H1 (cell line): ENCODE results near the gene GEMIN7. TPM values are rescaled to one million over a fixed set of nuclear protein-coding genes. Genes with fewer than 3 reads are reported as not detected.

Source experiments
- HDAC2 ChIP-seq, 2 experiments: fragments of 300-600 bp in 1 of 2; sonication (generic) in 1 of 2; IDR thresholded peaks; 2 replicates each; pipeline ENCODE4 v1.6.1; 2011 to 2012; ENCODE audit warnings: low read depth in 2 of 2, low read length in 2 of 2, mild to moderate bottlenecking in 2 of 2, moderate library complexity in 2 of 2, borderline replicate concordance in 1 of 2, inconsistent platforms in 1 of 2
- MAX ChIP-seq: IDR thresholded peaks from 2 replicates; pipeline ENCODE4 v1.6.1; 2012; ENCODE audit warnings: inconsistent platforms
- POLR2A ChIP-seq, 2 experiments: IDR thresholded peaks; 1 replicate in 1 of 2; 2 replicates in 1 of 2; pipeline ENCODE4 v1.6.1; 2011; ENCODE audit warnings: low read depth in 2 of 2, low read length in 2 of 2, mild to moderate bottlenecking in 2 of 2; ENCODE audit errors: control extremely low read depth in 1 of 2
- RBBP5 ChIP-seq: IDR thresholded peaks from 2 replicates; pipeline ENCODE4 v1.7.1; 2012; ENCODE audit warnings: low read depth, mild to moderate bottlenecking, inconsistent platforms, low read length, moderate library complexity, borderline replicate concordance
- SIN3A ChIP-seq, 2 experiments: IDR thresholded peaks in 1 of 2; conservative IDR thresholded peaks in 1 of 2; 2 replicates each; pipeline ENCODE4 v1.6.1; 2011 to 2012; ENCODE audit warnings: low read length in 2 of 2, improper control_type of control experiment in 1 of 2, low read depth in 1 of 2, mild to moderate bottlenecking in 1 of 2
- YY1 ChIP-seq: IDR thresholded peaks from 2 replicates; pipeline ENCODE4 v1.6.1; 2011; ENCODE audit warnings: low read depth, mild to moderate bottlenecking, low read length
- polyA plus RNA-seq, 7 experiments: library from polyadenylated mRNA; depleted of rRNA in 3 of 7; stranded (reverse) in 5 of 7; unstranded in 2 of 7; fragments of >200 nt in 5 of 7; fragments of 200-250 nt in 2 of 7; gene quantifications; 1 replicate in 5 of 7; 2 replicates in 1 of 7; 4 replicates in 1 of 7; pipeline versions ENCODE4 v1.2.1 to v1.2.3, GENCODE V29; 2011 to 2013; ENCODE audit warnings: missing spikeins in 2 of 7, mixed read lengths in 2 of 7
- total RNA-seq: library from RNA; stranded (reverse); fragmentation: NEBNext Ultra II Directional; extraction: Animal tissue kit (Norgen Biotek cat#: 25700); gene quantifications from 2 replicates; pipeline ENCODE4 v1.2.1, GENCODE V29; 2021

Gene GEMIN7
- total and polyA plus RNA-seq, 2 of the 8 experiments (the other 6 are each of a cell fraction or from before 2014, with no cell fraction given) = 48.0 to 91.6 TPM

- TF ChIP-seq RBBP5 = 0 out of 2 replicates have a peak, but pooled peaks have one; percentile 81
- 0 out of 2 replicates have a peak, but pooled peaks have one; percentile 27 for TF ChIP-seq YY1
- TF ChIP-seq HDAC2 (IDR thresholded peaks at IDR 0.05; ENCODE audit: borderline replicate concordance in 1 of 2, low read depth in 2 of 2, low read length in 2 of 2) = no peak
- no peak for TF ChIP-seq MAX
- no peak; a peak in 1 of 3 replicates for TF ChIP-seq POLR2A (IDR thresholded peaks at IDR 0.05; ENCODE audit: control extremely low read depth in 1 of 2, low read depth in 2 of 2, low read length in 2 of 2)
- peak in 1 of 2 experiments; percentile 35; a peak in 1 of 4 replicates for TF ChIP-seq SIN3A (conservative IDR thresholded peaks at IDR 0.05 in 1 of 2, IDR thresholded peaks at IDR 0.05 in 1 of 2; ENCODE audit: low read depth in 1 of 2, low read length in 2 of 2)
Observed at GRCh38 chr19:45079911-45080370, 881 bp downstream of the GEMIN7 start (continued).
